ENCODE data around the gene MSRB1.

Gene MSRB1

GRCh38 chr16:1971796-1972489 lies 28.9 kb upstream of the MSRB1 start, which contains the start of gene TBL3:
Gene TBL3, plus strand, starts transcription at chr16:1972053. Its CDS starts 112 bp downstream, at chr16:1972165.
- TF ChIP-seq CTCF (IDR thresholded peaks at IDR 0.05; ENCODE audit: unreplicated experiment in 3 of 3), result no peak
- Mint-ChIP-seq H3K4me3 (peak within 1 kb of the TSS; percentile 95 to 97 (median 96)), H3K27me3 (ENCODE audit: low read depth) (peaks cover 4% of the 10 kb centered on the region), H3K4me1 (peaks cover 14% of the 10 kb centered on the region), H3K9me3 (no peaks in the 10 kb centered on the region), H3K27ac (peak within 1 kb of the TSS; percentile 92 to 99 (median 95)), H3K36me3 (ENCODE audit: low read depth) (no peaks in the 10 kb centered on the region)

GRCh38 chr16:1968146-1968953 lies 25.4 kb upstream of the MSRB1 start:
- peaks cover 4% of the 10 kb centered on the region for H3K27me3 Mint-ChIP-seq (ENCODE audit: low read depth)
- peaks cover 23% of the 10 kb centered on the region for H3K4me1 Mint-ChIP-seq

GRCh38 chr16:1966460-1966859 lies 23.5 kb upstream of the MSRB1 start, which contains the start of gene RNF151:
Gene RNF151, plus strand, starts transcription at chr16:1966856. Its CDS starts 26 bp downstream, at chr16:1966882.
- Mint-ChIP-seq H3K27me3 (ENCODE audit: low read depth) (peaks cover 1% of the 10 kb centered on the region), H3K4me3 (peak within 1 kb of the TSS; percentile 95 to 99 (median 96)), H3K4me1 (peaks cover 16% of the 10 kb centered on the region), H3K27ac (peak within 1 kb of the TSS; percentile 75 to 96 (median 95)), H3K9me3 (no peaks in the 10 kb centered on the region), H3K36me3 (ENCODE audit: low read depth) (peaks cover 23% of the 10 kb centered on the region)
- no peak for TF ChIP-seq CTCF (IDR thresholded peaks at IDR 0.05; ENCODE audit: unreplicated experiment in 3 of 3)

More at GRCh38 chr16:1968146-1968953, 25.4 kb upstream of the MSRB1 start:
- H3K9me3 Mint-ChIP-seq, result no peaks in the 10 kb centered on the region
- peak overlapping the region; percentile 23 to 78 (median 70) for H3K4me3 Mint-ChIP-seq
- TF ChIP-seq CTCF (IDR thresholded peaks at IDR 0.05; ENCODE audit: unreplicated experiment in 3 of 3), result no peak
- no peak overlapping the region for H3K27ac Mint-ChIP-seq
- H3K36me3 Mint-ChIP-seq (ENCODE audit: low read depth), result peaks cover 9% of the 10 kb centered on the region

- H3K36me3 Mint-ChIP-seq (ENCODE audit: low read depth), result peaks cover 30% of the 10 kb centered on the region
- H3K27me3 Mint-ChIP-seq (ENCODE audit: low read depth), result peaks cover 6% of the 10 kb centered on the region
- H3K4me1 Mint-ChIP-seq, result peaks cover 23% of the 10 kb centered on the region
These were observed 22.5 kb upstream of the MSRB1 start for GRCh38 chr16:1965396-1966001.

More at GRCh38 chr16:1965396-1966001, 22.5 kb upstream of the MSRB1 start:
- no peak for TF ChIP-seq CTCF (IDR thresholded peaks at IDR 0.05; ENCODE audit: unreplicated experiment in 3 of 3)
- peak overlapping the region; percentile 95 to 99 (median 96) for H3K4me3 Mint-ChIP-seq
- peak overlapping the region; percentile 75 to 96 (median 95) for H3K27ac Mint-ChIP-seq
- H3K9me3 Mint-ChIP-seq, result no peaks in the 10 kb centered on the region

Data from nephron (organoid).